K562 (cell line): Measurements from ENCODE around the gene RAE1. TPM values are rescaled to one million over a fixed set of nuclear protein-coding genes. Genes with fewer than 3 reads are reported as not detected.
A peak's percentile ranks its signal among the peaks of the same experiment; 100 is the strongest.

ENCODE experiments used
- CHD2 ChIP-seq: IDR thresholded peaks from 2 replicates; pipeline ENCODE4 v1.6.1; 2011; ENCODE audit warnings: low read depth, low read length
- CUX1 ChIP-seq: fragments of 200-800 bp; sonication (Bioruptor generic); IDR thresholded peaks from 2 replicates; pipeline ENCODE4 v1.6.1; 2016; ENCODE audit warnings: missing genetic modification characterization, missing compliant biosample characterization
- ELF1 ChIP-seq: fragments of 200-800 bp; sonication (Bioruptor generic); IDR thresholded peaks from 2 replicates; pipeline ENCODE4 v1.6.1; 2016; ENCODE audit warnings: missing genetic modification characterization, missing compliant biosample characterization
- FOXP4 ChIP-seq: sonication (generic); formaldehyde crosslinking; IDR thresholded peaks from 2 replicates; pipeline ENCODE4 v1.8.0; 2022; ENCODE audit warnings: mild to moderate bottlenecking, missing genetic modification reagents, borderline replicate concordance
- HDAC2 ChIP-seq: fragments of 450-650 bp; IDR thresholded peaks from 2 replicates; pipeline ENCODE4 v1.6.1; 2016; ENCODE audit warnings: mild to moderate bottlenecking
- HOXB6 ChIP-seq: fragments of 250-450 bp; sonication (Bioruptor Pico); IDR thresholded peaks from 2 replicates; pipeline ENCODE4 v1.5.1; 2022; ENCODE audit warnings: mild to moderate bottlenecking, borderline replicate concordance
- LARP7 ChIP-seq: fragments of 450-650 bp; IDR thresholded peaks from 2 replicates; pipeline ENCODE4 v1.6.1; 2016
- NFIC ChIP-seq: fragments of 450-650 bp; IDR thresholded peaks from 2 replicates; pipeline ENCODE4 v1.6.1; 2017; ENCODE audit warnings: mild to moderate bottlenecking, inconsistent platforms
- STAT5B ChIP-seq: fragments of 250-450 bp; sonication (Bioruptor Pico); IDR thresholded peaks from 2 replicates; pipeline ENCODE4 v1.8.0; 2021; ENCODE audit warnings: mild to moderate bottlenecking, inconsistent platforms
- TFAP4 ChIP-seq: sonication (generic); formaldehyde crosslinking; IDR thresholded peaks from 2 replicates; pipeline ENCODE4 v1.8.0; 2022; ENCODE audit warnings: missing genetic modification reagents, mild to moderate bottlenecking, moderate library complexity, borderline replicate concordance
- ZNF24 ChIP-seq: fragments of 450-650 bp; IDR thresholded peaks from 2 replicates; pipeline ENCODE4 v1.6.1; 2016
- ZNF431 ChIP-seq: sonication (generic); formaldehyde crosslinking; IDR thresholded peaks from 2 replicates; pipeline ENCODE4 v1.8.0; 2022; ENCODE audit warnings: mild to moderate bottlenecking, missing genetic modification reagents
- polyA plus RNA-seq, 8 experiments: library from polyadenylated mRNA; depleted of rRNA in 4 of 8; stranded (reverse) in 5 of 8; unstranded in 3 of 8; fragments of >200 nt; fragmentation: Nextera tagmentation in 2 of 8; fragmentation: Illumina TruSeq in 1 of 8; extraction: Ambion mirVana in 2 of 8; extraction: Trizol in 1 of 8; gene quantifications; 2 replicates each; pipeline versions ENCODE4 v1.2.1 to v1.2.3, GENCODE V29; 2011 to 2014; ENCODE audit warnings: inconsistent platforms in 1 of 8, missing spikeins in 1 of 8
- total RNA-seq, 7 experiments: library from RNA; depleted of rRNA in 6 of 7; stranded (reverse); fragments of >200 nt in 6 of 7; fragmentation: Illumina TruSeq in 2 of 7; extraction: Trizol in 2 of 7; gene quantifications; 2 replicates each; pipeline versions ENCODE4 v1.2.1 to v1.2.3, GENCODE V29; 2011 to 2021; ENCODE audit warnings: low replicate concordance in 1 of 7
- TF ChIP-seq, protein P1 (sequence below): fragments of 250-450 bp; sonication (Bioruptor Pico); IDR thresholded peaks from 2 replicates; pipeline ENCODE4 v1.8.0; 2022; ENCODE audit warnings: inconsistent platforms, mild to moderate bottlenecking, moderate library complexity, borderline replicate concordance

The RAE1 gene
- total and polyA plus RNA-seq, 9 of the 15 experiments (the other 6 are each of a cell fraction or from before 2014, with no cell fraction given) = 33.7 to 248 (median 77.7) TPM

GRCh38 chr20:57389695-57390603 is 38.9 kb downstream of the RAE1 start (continued):
- peak; percentile 35; the same call in 1 of the 2 replicates for TF ChIP-seq TFAP4 (CRISPR knock-in tag)
- peak; percentile 73; the same call in 1 of the 2 replicates for TF ChIP-seq HDAC2
- no peak for TF ChIP-seq HOXB6
- peak; percentile 6; the same call in 1 of the 2 replicates for TF ChIP-seq ELF1 (tag)
- TF ChIP-seq FOXP4 (CRISPR knock-in tag) = no peak
- 0 out of 2 replicates have a peak, but pooled peaks have one; percentile 5 for TF ChIP-seq ZNF431 (CRISPR knock-in tag)
- TF ChIP-seq ZNF24 = no peak
- no peak for TF ChIP-seq STAT5B
- 0 out of 2 replicates have a peak, but pooled peaks have one; percentile 48 for TF ChIP-seq LARP7
- TF ChIP-seq, protein P1, sequence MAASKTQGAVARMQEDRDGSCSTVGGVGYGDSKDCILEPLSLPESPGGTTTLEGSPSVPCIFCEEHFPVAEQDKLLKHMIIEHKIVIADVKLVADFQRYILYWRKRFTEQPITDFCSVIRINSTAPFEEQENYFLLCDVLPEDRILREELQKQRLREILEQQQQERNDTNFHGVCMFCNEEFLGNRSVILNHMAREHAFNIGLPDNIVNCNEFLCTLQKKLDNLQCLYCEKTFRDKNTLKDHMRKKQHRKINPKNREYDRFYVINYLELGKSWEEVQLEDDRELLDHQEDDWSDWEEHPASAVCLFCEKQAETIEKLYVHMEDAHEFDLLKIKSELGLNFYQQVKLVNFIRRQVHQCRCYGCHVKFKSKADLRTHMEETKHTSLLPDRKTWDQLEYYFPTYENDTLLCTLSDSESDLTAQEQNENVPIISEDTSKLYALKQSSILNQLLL (CRISPR knock-in tag) = no peak
- peak; percentile 48 for TF ChIP-seq NFIC
- TF ChIP-seq CUX1 (CRISPR knock-in tag) = peak; percentile 63; the same call in 1 of the 2 replicates
- TF ChIP-seq CHD2 = peak; percentile 52; the same call in 1 of the 2 replicates
